PC-9 (cell line): ENCODE results near the gene VDAC2. TPM values are rescaled to one million over a fixed set of nuclear protein-coding genes. Genes with fewer than 3 reads are reported as not detected.

Source experiments
- BruUV-seq: library from RNA; stranded (reverse); fragments of 400-500 nt; replicated peaks from 2 replicates; lab custom pipeline; 2021; lab: Mats Ljungman, UMichigan
- CTCF ChIA-PET: fragments of 300-600 bp; sonication (Branson Sonifier 250); formaldehyde crosslinking; loops from one replicate; lab custom pipeline; 2022; ENCODE audit warnings: antibody characterized with exemption; lab: Charles Lee
- POLR2A ChIA-PET: fragments of 300-600 bp; sonication (Branson Sonifier 250); formaldehyde crosslinking; loops from one replicate; lab custom pipeline; 2022; ENCODE audit warnings: antibody characterized with exemption; ENCODE audit not compliant: unreplicated experiment; lab: Charles Lee
- DNase-seq, 2 experiments: peaks; one replicate each; pipeline versions ENCODE4 v3.0.0 to v3.0.0-alpha.2; 2015 to 2022; ENCODE audit warnings: mixed read lengths in 1 of 2
- H2AFZ ChIP-seq: fragments of 200-600 bp; sonication (generic); 2 replicates; pipeline ENCODE4 v1.8.1; 2017; ENCODE audit warnings: antibody characterized with exemption
- H3F3A ChIP-seq: fragments of 200-600 bp; sonication (generic); 2 replicates; pipeline ENCODE4 v1.8.1; 2017; ENCODE audit warnings: antibody characterized with exemption, mild to moderate bottlenecking, low read depth; ENCODE audit not compliant: insufficient read depth
- H3K27ac ChIP-seq: fragments of 200-600 bp; sonication (generic); 2 replicates; pipeline ENCODE4 v1.6.1; 2016; ENCODE audit warnings: mixed run types
- H3K27me3 ChIP-seq: fragments of 200-600 bp; sonication (generic); 2 replicates; pipeline ENCODE4 v1.6.1; 2016; ENCODE audit warnings: low read depth, mixed run types; ENCODE audit not compliant: insufficient read depth
- H3K36me3 ChIP-seq: fragments of 200-600 bp; sonication (generic); 2 replicates; pipeline ENCODE4 v1.6.1; 2016; ENCODE audit warnings: low read depth, mixed run types
- H3K4me1 ChIP-seq: fragments of 200-600 bp; sonication (generic); replicated peaks from 2 replicates; pipeline ENCODE4 v1.6.1; 2016; ENCODE audit warnings: mixed run types; ENCODE audit not compliant: insufficient read depth
- H3K4me2 ChIP-seq: fragments of 200-600 bp; sonication (generic); 2 replicates; pipeline ENCODE4 v1.6.1; 2017; ENCODE audit warnings: mixed run types
- H3K4me3 ChIP-seq: fragments of 200-600 bp; sonication (generic); 2 replicates; pipeline ENCODE4 v1.6.1; 2016; ENCODE audit warnings: mixed run types
- H3K79me2 ChIP-seq: fragments of 200-600 bp; sonication (generic); 2 replicates; pipeline ENCODE4 v1.6.1; 2017; ENCODE audit warnings: low read depth, mixed run types
- H3K9me2 ChIP-seq: fragments of 200-600 bp; sonication (generic); 2 replicates; pipeline ENCODE4 v1.8.1; 2017; ENCODE audit warnings: mild to moderate bottlenecking; ENCODE audit not compliant: insufficient read depth
- H3K9me3 ChIP-seq: fragments of 200-600 bp; sonication (generic); 2 replicates; pipeline ENCODE4 v1.8.1; 2016; ENCODE audit warnings: low read depth; ENCODE audit not compliant: insufficient read depth
- H4K20me1 ChIP-seq: fragments of 200-600 bp; sonication (generic); 2 replicates; pipeline ENCODE4 v1.8.1; 2017; ENCODE audit not compliant: insufficient read depth
- EZH2 ChIP-seq: fragments of 200-600 bp; sonication (generic); IDR thresholded peaks from 2 replicates; pipeline ENCODE4 v1.8.0; 2017; ENCODE audit warnings: antibody characterized with exemption, low read depth
- intact Hi-C: fragments of 100-400 bp; cut with micrococcal nuclease; formaldehyde crosslinking; loops from one replicate; pipeline ENCODE4 v1.10.0; 2022; ENCODE audit not compliant: unreplicated experiment
- total RNA-seq: library from RNA; stranded (reverse); gene quantifications from 2 replicates; pipeline ENCODE4 v1.2.3, GENCODE V29; 2021
- TF ChIP-seq, protein P1 (sequence below): fragments of 200-600 bp; sonication (generic); conservative IDR thresholded peaks from 2 replicates; pipeline ENCODE4 v1.6.1; 2017; ENCODE audit warnings: mixed run types, antibody characterized with exemption, mild to moderate bottlenecking, moderate library complexity

The VDAC2 gene
- total RNA-seq, 1 experiment from 2014 or later: 243 TPM

DNA sequence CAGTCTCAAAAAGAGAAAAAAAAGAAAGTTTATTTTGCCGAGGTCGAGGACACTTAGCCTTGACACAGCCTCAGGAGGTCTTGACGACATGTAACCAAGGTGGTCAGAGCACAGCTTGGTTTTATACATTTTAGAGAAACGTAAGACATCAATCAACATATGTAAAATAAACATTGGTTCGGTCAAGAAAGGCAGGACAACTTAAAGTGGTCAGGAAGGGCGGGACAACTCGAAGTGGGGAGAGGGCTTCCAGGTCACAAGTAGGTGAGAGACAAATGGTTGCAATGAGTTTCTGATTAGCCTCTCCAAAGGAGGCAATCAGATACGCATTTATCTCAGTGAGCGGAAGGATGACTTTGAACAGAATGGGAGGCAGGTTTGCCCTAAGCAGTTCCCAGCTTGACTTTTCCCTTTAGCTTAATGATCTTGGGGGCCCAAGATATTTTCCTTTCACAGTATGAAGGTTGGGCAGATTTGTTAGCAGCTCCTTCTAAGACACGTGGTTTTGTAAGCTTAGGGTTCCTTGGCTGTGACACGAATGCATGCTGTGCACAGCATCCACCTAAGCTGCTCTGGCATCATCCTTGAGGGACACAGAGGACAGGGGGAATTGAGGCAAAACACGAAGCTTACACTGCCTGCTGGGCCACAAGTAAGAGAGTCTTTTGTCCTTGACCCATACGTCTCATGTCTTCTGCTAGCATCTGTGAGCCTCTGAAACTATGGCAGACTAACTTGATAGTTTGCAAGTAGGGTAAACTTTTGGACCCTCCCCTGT lies 3.3 kb upstream of the VDAC2 start:
- CTCF ChIA-PET: no interaction called here
- H3K4me2 ChIP-seq: no peak overlapping the region

DNA sequence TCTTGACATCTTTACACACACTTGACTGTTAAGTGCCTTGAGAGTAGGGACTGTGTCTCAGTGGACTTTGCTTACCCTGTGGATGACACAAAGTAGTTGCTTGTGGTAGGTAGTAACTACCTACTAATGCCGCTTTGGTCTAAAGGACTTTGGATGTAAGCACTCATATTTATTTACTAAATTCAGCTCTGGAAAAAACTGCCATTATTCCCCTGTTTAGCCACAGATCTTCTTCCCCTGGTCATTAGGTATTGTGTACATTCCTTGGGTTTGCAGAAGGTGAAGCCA lies 2.8 kb upstream of the VDAC2 start:
- CTCF ChIA-PET: no interaction called here
- Histone ChIP-seq H3K9me3 (no peaks in the 10 kb centered on the region), H4K20me1 (peaks cover 11% of the 10 kb centered on the region), H3K4me1 (peaks cover 28% of the 10 kb centered on the region), H3K4me2 (no peak overlapping the region), H3F3A (peaks cover 23% of the 10 kb centered on the region), H3K9me2 (no peaks in the 10 kb centered on the region), H3K27ac (no peak overlapping the region), H3K36me3 (peaks cover 4% of the 10 kb centered on the region), H3K79me2 (peaks cover 21% of the 10 kb centered on the region), H2AFZ (no peak overlapping the region), H3K27me3 (no peaks in the 10 kb centered on the region), H3K4me3 (no peak overlapping the region)
- BruUV-seq: no TSS peak
- TF ChIP-seq EZH2: no peak
- TF ChIP-seq, protein P1, sequence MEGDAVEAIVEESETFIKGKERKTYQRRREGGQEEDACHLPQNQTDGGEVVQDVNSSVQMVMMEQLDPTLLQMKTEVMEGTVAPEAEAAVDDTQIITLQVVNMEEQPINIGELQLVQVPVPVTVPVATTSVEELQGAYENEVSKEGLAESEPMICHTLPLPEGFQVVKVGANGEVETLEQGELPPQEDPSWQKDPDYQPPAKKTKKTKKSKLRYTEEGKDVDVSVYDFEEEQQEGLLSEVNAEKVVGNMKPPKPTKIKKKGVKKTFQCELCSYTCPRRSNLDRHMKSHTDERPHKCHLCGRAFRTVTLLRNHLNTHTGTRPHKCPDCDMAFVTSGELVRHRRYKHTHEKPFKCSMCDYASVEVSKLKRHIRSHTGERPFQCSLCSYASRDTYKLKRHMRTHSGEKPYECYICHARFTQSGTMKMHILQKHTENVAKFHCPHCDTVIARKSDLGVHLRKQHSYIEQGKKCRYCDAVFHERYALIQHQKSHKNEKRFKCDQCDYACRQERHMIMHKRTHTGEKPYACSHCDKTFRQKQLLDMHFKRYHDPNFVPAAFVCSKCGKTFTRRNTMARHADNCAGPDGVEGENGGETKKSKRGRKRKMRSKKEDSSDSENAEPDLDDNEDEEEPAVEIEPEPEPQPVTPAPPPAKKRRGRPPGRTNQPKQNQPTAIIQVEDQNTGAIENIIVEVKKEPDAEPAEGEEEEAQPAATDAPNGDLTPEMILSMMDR: no peak
- POLR2A ChIA-PET: no interaction called here
- no peak for DNase-seq
- intact Hi-C loops: no loop called here

More for the DNA sequence above, 3.3 kb upstream of the VDAC2 start:
- H3K4me1 ChIP-seq: peaks cover 28% of the 10 kb centered on the region
- H3K9me3 ChIP-seq: no peaks in the 10 kb centered on the region
- POLR2A ChIA-PET: no interaction called here
- no TSS peak for BruUV-seq
- no peaks in the 10 kb centered on the region for H3K9me2 ChIP-seq
- no peak for DNase-seq
- no peak overlapping the region for H3K27ac ChIP-seq
- no peak overlapping the region for H3K4me3 ChIP-seq
- H4K20me1 ChIP-seq: peaks cover 7% of the 10 kb centered on the region
- H3K27me3 ChIP-seq: no peaks in the 10 kb centered on the region
- TF ChIP-seq, protein P1: no peak
- no peak for TF ChIP-seq EZH2
- peaks cover 16% of the 10 kb centered on the region for H3K79me2 ChIP-seq
- H3K36me3 ChIP-seq: no peaks in the 10 kb centered on the region; the same call in 1 of the 2 replicates
- H3F3A ChIP-seq: peaks cover 20% of the 10 kb centered on the region
- intact Hi-C loops: no loop called here
- H2AFZ ChIP-seq: no peak overlapping the region

DNA sequence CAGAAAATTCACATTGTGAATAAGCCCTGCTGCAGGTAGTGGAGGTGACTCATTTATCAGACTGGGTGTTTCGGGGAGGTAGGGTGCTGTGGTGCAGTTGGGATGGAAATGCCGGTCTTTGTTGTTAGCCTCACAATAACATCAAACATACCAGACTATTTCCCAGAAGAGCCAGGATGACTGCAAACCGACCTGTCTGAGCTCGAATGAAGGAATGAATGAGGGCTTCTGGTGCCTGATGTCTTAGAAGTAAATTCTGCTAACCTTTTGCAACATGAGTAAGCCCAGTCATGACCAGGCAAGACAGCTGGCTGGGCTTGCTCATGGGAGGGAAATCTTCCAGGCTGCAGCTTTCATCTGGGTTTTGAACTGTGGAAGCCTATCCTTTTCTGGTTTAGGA lies 2.4 kb upstream of the VDAC2 start:
- no peaks in the 10 kb centered on the region for H3K9me2 ChIP-seq
- peaks cover 11% of the 10 kb centered on the region for H4K20me1 ChIP-seq
- H3K4me1 ChIP-seq: peaks cover 28% of the 10 kb centered on the region
- H3K27ac ChIP-seq: no peak overlapping the region
- H3K27me3 ChIP-seq: no peaks in the 10 kb centered on the region
- TF ChIP-seq EZH2: no peak
- TF ChIP-seq, protein P1: no peak
- ChIA-PET POLR2A (no interaction called here), CTCF (no interaction called here)
- H3K4me2 ChIP-seq: no peak overlapping the region
- no peak overlapping the region for H2AFZ ChIP-seq
- H3K4me3 ChIP-seq: no peak overlapping the region
- peaks cover 8% of the 10 kb centered on the region for H3K36me3 ChIP-seq
- H3K79me2 ChIP-seq: peaks cover 25% of the 10 kb centered on the region
- intact Hi-C loops: no loop called here
- no peaks in the 10 kb centered on the region for H3K9me3 ChIP-seq
- DNase-seq: no peak
- no TSS peak for BruUV-seq
- peaks cover 27% of the 10 kb centered on the region for H3F3A ChIP-seq
